Large intestine (tissue), 12 donors: ENCODE measurements around the gene CNGA4. TPM values are rescaled to one million over a fixed set of nuclear protein-coding genes. Genes with fewer than 3 reads are reported as not detected.

Experiments used
- DNase-seq, 2 donors: peaks; one replicate each; pipeline versions ENCODE4 v3.0.0 to v3.0.0-alpha.2; 2013
- H3K27ac ChIP-seq: one replicate; pipeline ENCODE4 v1.5.1; 2013; ENCODE audit warnings: low read length
- H3K27me3 ChIP-seq: 2 replicates; pipeline ENCODE4 v1.6.1; 2013; ENCODE audit warnings: low read length; ENCODE audit not compliant: control insufficient read depth, insufficient read depth
- H3K36me3 ChIP-seq: 2 replicates; pipeline ENCODE4 v1.6.1; 2013; ENCODE audit warnings: low read length; ENCODE audit not compliant: control insufficient read depth, insufficient read depth
- H3K4me1 ChIP-seq: one replicate; pipeline ENCODE4 v1.6.1; 2013; ENCODE audit warnings: low read length; ENCODE audit not compliant: control insufficient read depth, insufficient read depth
- H3K4me3 ChIP-seq: one replicate; pipeline ENCODE4 v1.5.1; 2013; ENCODE audit warnings: low read length
- H3K9me3 ChIP-seq: one replicate; pipeline ENCODE4 v1.6.1; 2013; ENCODE audit warnings: mild to moderate bottlenecking, low read depth, low read length, moderate library complexity; ENCODE audit not compliant: control insufficient read depth
- WGBS: methylation state at CpG from one replicate; pipeline ENCODE4 v1.1.5; 2013; ENCODE audit warnings: low lambda C conversion rate; ENCODE audit not compliant: insufficient coverage; 5-methylcytosine and 5-hydroxymethylcytosine counted together
- long read RNA-seq, 11 donors: transcript quantifications; one replicate each; lab custom pipeline, GENCODE V29; 2026
- polyA plus RNA-seq: library from polyadenylated mRNA; unstranded; fragments of 120-200 nt; gene quantifications from one replicate; pipeline ENCODE4 v1.2.1, GENCODE V29; 2013

CNGA4 gene
- polyA plus RNA-seq = 0.16 TPM
- long read RNA-seq, donor 1 = 0 reads
- long read RNA-seq, donor 2 = 0 reads
- long read RNA-seq, donor 3 = 0 reads
- long read RNA-seq, donor 4 = 0 reads
- long read RNA-seq, donor 5 = 0 reads
- long read RNA-seq, donor 6, partial matches to known transcripts = 0 of 1 reads
- long read RNA-seq, donor 6, other reads (novel, unspliced or antisense) = 0 of 1 reads
- long read RNA-seq, donor 7 = 0 reads
- long read RNA-seq, donor 8 = 0 reads
- long read RNA-seq, donor 9, partial matches to known transcripts = 0 of 1 reads
- long read RNA-seq, donor 9, other reads (novel, unspliced or antisense) = 0 of 1 reads
- long read RNA-seq, donor 10 = 0 reads
- long read RNA-seq, donor 11 = 0 reads

GRCh38 chr11:6238902-6239301, at the start of gene CNGA4:
Gene CNGA4, plus strand, starts transcription at chr11:6239089. Its CDS starts 118 bp downstream, at chr11:6239207.
- no CpG with 5 or more reads among the region's 1 CpG for WGBS
- H3K36me3 ChIP-seq = no peaks in the 10 kb centered on the region
- H3K27me3 ChIP-seq = no peaks in the 10 kb centered on the region
- peaks cover 4% of the 10 kb centered on the region for H3K9me3 ChIP-seq
- no peak within 1 kb of the TSS for H3K4me3 ChIP-seq
- peak in 1 of 2 donors; percentile 34 for DNase-seq
- no peak within 1 kb of the TSS for H3K27ac ChIP-seq
- no peaks in the 10 kb centered on the region for H3K4me1 ChIP-seq

- Histone ChIP-seq H3K27ac (no peak overlapping the region), H3K36me3 (no peaks in the 10 kb centered on the region), H3K4me1 (no peaks in the 10 kb centered on the region)
These were observed 47.1 kb upstream of the CNGA4 start for GRCh38 chr11:6191742-6192141.

GRCh38 chr11:6194065-6194581, 44.8 kb upstream of the CNGA4 start:
- Histone ChIP-seq H3K4me1 (no peaks in the 10 kb centered on the region), H3K27me3 (no peaks in the 10 kb centered on the region), H3K36me3 (no peaks in the 10 kb centered on the region), H3K27ac (no peak overlapping the region), H3K4me3 (no peak overlapping the region), H3K9me3 (no peaks in the 10 kb centered on the region)
- DNase-seq = no peak
- no CpG with 5 or more reads among the region's 1 CpG for WGBS

More at GRCh38 chr11:6191742-6192141, 47.1 kb upstream of the CNGA4 start:
- H3K4me3 ChIP-seq = no peak overlapping the region
- no peaks in the 10 kb centered on the region for H3K9me3 ChIP-seq
- no peaks in the 10 kb centered on the region for H3K27me3 ChIP-seq
- no peak for DNase-seq

- 86% methylated on average over 1 of the region's 4 CpGs for WGBS
- H3K4me1 ChIP-seq = no peaks in the 10 kb centered on the region
- H3K4me3 ChIP-seq = no peak overlapping the region
- no peak for DNase-seq
- no peak overlapping the region for H3K27ac ChIP-seq
- H3K27me3 ChIP-seq = no peaks in the 10 kb centered on the region
- H3K9me3 ChIP-seq = no peaks in the 10 kb centered on the region
- no peaks in the 10 kb centered on the region for H3K36me3 ChIP-seq
These were observed 42.5 kb upstream of the CNGA4 start for GRCh38 chr11:6196396-6196795.

GRCh38 chr11:6197466-6198200, 41.3 kb upstream of the CNGA4 start:
- no peaks in the 10 kb centered on the region for H3K27me3 ChIP-seq
- no peaks in the 10 kb centered on the region for H3K4me1 ChIP-seq
- no peak overlapping the region for H3K4me3 ChIP-seq
- H3K27ac ChIP-seq = no peak overlapping the region
- DNase-seq = no peak
- no peaks in the 10 kb centered on the region for H3K36me3 ChIP-seq
- H3K9me3 ChIP-seq = no peaks in the 10 kb centered on the region
- WGBS = 40% methylated on average over 1 of the region's 4 CpGs

GRCh38 chr11:6199174-6199810, 39.6 kb upstream of the CNGA4 start, which contains the start of gene OR52W1:
Gene OR52W1, plus strand, starts transcription at chr11:6199224. Its CDS starts 0 bp downstream, at chr11:6199224.
- Histone ChIP-seq H3K9me3 (no peaks in the 10 kb centered on the region), H3K27ac (no peak within 1 kb of the TSS), H3K27me3 (no peaks in the 10 kb centered on the region), H3K4me3 (no peak within 1 kb of the TSS), H3K36me3 (peaks cover 6% of the 10 kb centered on the region), H3K4me1 (no peaks in the 10 kb centered on the region)
- no peak for DNase-seq
- WGBS = no CpG with 5 or more reads among the region's 5 CpGs

- Histone ChIP-seq H3K36me3 (peaks cover 15% of the 10 kb centered on the region), H3K4me1 (no peaks in the 10 kb centered on the region), H3K27me3 (no peaks in the 10 kb centered on the region), H3K9me3 (no peaks in the 10 kb centered on the region), H3K27ac (no peak overlapping the region), H3K4me3 (no peak overlapping the region)
- WGBS = no CpG with 5 or more reads among the region's 4 CpGs
- DNase-seq = peak in 1 of 2 donors; percentile 4
These were observed 37.9 kb upstream of the CNGA4 start for GRCh38 chr11:6200975-6201374.

GRCh38 chr11:6201481-6201880, 37.4 kb upstream of the CNGA4 start:
- no peaks in the 10 kb centered on the region for H3K27me3 ChIP-seq
- 100% methylated on average over 1 of the region's 2 CpGs for WGBS
- H3K9me3 ChIP-seq = no peaks in the 10 kb centered on the region
- H3K4me3 ChIP-seq = no peak overlapping the region
- no peak overlapping the region for H3K27ac ChIP-seq
- peaks cover 20% of the 10 kb centered on the region for H3K36me3 ChIP-seq
- H3K4me1 ChIP-seq = no peaks in the 10 kb centered on the region
- no peak for DNase-seq

- Histone ChIP-seq H3K4me1 (no peaks in the 10 kb centered on the region), H3K4me3 (no peak overlapping the region), H3K27me3 (no peaks in the 10 kb centered on the region), H3K9me3 (no peaks in the 10 kb centered on the region), H3K27ac (no peak overlapping the region), H3K36me3 (peaks cover 23% of the 10 kb centered on the region)
- 100% methylated on average over 1 of the region's 1 CpG for WGBS
- no peak for DNase-seq
These were observed 36.8 kb upstream of the CNGA4 start for GRCh38 chr11:6202041-6202440.

- no peaks in the 10 kb centered on the region for H3K4me1 ChIP-seq
- no peak for DNase-seq
- no peaks in the 10 kb centered on the region for H3K9me3 ChIP-seq
- H3K27ac ChIP-seq = no peak overlapping the region
- no peak overlapping the region for H3K4me3 ChIP-seq
- no peaks in the 10 kb centered on the region for H3K27me3 ChIP-seq
- WGBS = 71% methylated on average over 1 of the region's 3 CpGs
- peaks cover 36% of the 10 kb centered on the region for H3K36me3 ChIP-seq
These were observed 35.6 kb upstream of the CNGA4 start for GRCh38 chr11:6203327-6203726.
